SH-SY5Y (cell line): ENCODE measurements around the gene PNP.

Experiments
- GATA2 ChIP-seq: IDR thresholded peaks from 2 replicates; pipeline ENCODE4 v1.6.1; 2011; ENCODE audit warnings: mild to moderate bottlenecking, low read depth, low read length
- GATA3 ChIP-seq: IDR thresholded peaks from 2 replicates; pipeline ENCODE4 v1.6.1; 2011; ENCODE audit warnings: low read depth, mild to moderate bottlenecking, low read length, moderate library complexity

PNP gene

DNA sequence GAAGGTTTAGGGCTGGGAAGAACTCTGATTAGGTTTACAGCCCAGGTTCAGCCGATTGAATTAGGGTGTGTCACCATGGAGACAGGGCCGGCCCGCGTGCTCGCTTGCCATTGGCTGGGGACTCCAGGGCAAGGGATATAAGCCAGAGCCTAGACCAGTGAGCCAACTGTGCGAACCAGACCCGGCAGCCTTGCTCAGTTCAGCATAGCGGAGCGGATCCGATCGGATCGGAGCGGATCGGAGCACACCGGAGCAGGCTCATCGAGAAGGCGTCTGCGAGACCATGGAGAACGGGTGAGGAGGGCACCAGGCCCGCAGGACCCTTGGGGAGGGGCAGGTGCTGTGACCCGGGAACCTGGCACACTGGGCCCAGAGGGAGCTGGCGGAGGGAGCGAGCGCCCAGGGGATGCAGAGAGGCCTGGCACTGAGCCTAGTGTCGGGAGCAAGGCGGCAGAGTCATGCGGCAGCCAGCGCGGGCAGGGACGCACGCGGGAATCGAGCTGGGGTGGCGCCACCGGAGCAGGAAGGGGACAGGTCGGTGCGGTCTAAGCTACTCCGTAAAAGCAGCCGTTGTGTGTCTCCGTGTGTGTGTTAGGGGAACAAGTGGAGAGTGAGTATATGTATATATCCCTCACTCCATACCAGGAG lies at the start of gene PNP:
PNP (plus strand) TSS at position 165 of the 648 bp plus-strand sequence; CDS start at position 284, 119 bp downstream.
- TF ChIP-seq GATA2 (peak; percentile 32; the same call in 1 of the 2 replicates), GATA3 (no peak)

DNA sequence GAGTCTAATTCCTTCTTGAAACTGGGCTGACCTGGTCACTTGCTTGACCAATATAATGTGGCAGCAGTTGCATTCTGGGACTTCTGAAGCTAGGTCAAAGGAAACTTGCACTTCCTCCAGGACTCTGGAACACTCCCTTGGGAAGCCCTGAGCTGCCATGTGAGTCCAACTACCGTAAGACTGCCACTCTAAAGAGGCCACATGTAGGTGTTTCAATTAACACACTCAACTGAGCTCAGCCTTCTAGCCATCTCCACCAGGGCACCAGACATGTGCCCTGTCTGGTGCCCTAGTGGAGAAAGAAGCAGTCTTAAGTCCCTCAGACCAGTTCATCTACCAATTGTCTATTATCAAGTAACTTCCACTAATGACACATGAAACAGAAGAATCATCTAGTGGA lies 49.8 kb upstream of the PNP start:
- TF ChIP-seq GATA2 (no peak), GATA3 (no peak)

DNA sequence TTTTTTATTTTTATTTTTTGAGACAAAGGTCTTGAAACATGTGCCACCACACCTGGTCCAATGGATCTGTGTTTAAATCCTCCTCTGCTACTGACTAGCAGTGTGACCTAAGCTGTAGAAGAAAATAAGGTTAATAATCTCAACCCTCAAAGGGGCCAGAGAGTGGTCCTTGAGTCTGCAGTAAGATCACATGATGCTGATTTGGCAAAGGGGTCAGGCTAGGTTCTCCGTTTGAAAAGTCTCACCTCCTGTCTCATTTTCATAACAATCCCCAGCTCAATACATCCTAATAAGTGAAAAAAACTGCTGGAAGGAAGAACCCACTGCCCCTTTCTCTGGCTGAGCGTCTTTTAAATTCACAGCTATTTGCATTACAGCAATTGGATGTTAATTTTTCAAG lies 47.9 kb upstream of the PNP start:
- TF ChIP-seq GATA3 (no peak), GATA2 (no peak)

DNA sequence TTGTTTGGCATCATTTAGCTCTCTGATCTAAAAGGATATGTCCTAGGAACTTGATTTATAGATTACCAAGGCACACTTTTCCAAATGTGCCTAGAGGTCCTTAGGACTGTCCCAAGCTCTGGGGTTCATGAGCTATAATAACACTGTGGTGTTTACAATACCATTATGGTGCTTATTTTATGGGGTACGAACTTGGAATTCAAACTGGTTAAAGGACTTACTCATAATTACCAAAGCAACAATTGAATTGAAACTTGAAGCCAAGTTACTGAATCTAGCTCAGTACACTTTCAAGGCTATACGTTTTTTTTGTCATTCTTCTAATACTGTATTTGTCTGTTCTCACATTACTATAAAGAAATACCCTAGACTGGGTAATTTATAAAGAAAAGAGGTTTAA lies 46.3 kb upstream of the PNP start:
- TF ChIP-seq GATA2: no peak
- TF ChIP-seq GATA3: no peak

DNA sequence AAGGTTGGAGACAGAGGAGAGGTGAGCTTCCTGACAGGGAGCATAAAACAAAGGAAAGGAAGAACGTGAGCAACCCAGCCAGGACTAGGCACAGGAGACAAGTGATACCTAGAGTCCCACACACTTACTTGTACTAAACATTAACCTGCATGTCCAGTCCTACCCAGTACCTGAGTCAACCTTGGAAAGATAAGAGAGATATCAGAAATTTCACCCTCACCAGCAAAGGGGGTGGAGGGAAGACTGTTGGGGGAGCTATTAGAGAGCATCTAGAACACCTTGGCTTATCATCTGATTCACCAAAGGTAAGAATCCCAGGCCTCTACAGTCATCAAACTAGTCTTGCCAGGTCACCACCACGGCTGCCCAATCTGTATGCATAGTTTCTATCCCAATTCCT lies 44.4 kb upstream of the PNP start:
- TF ChIP-seq GATA3: no peak
- TF ChIP-seq GATA2: no peak

DNA sequence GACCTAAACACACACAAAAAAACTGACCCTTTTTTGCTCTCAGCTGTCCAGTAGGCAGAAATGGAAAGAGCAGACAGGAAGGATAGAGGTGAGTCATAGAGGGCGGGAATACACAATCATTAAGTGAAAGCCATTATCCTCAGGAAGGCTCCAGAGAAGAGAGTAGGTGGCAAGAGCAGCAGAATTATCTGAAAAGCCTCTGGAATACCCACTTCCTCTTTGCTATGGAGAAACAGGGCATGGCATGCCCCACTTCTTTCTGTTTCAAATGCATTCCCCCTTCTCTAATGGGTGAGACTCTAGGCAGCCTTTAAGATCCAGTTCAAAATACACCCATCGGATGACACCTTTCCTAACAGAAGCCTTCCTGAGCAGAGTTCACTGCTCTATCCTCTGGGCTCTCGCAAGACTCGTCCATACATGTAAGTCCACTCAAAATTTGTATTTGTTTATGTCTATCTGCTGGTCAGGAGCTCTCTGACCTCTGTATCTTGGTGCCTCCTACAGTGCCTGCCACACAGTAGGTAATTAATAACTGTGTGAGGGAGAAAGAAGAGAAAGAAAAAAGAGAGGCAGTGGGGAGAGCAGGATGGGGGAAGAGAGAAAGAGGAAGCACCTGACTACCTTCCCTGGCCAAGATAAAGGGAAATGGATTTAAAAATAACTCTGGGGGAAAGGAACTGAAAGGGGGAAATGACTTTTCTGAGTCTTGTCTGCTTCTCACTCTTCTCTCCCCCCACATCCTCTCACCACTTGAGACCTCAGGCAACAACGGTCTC lies 41.8 kb upstream of the PNP start:
- TF ChIP-seq GATA3 (no peak), GATA2 (no peak)

DNA sequence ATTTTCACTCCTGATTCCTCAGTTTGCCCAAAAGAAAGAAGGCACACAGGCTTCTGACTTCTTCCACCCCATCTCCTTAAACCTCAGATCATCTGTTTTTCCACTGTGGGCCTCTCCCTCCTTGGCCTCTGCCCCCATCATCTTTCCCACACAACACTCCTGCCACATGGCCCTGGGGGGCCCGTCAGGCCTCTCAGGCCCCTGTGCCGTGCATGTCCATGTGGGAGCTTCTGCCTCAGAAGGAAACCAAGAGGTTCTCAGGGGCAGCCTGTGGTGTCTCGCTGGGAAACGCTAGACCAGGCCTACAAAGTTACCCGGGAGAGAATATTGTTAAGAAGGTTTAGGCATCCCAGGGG lies 41.2 kb upstream of the PNP start:
- TF ChIP-seq GATA2 (no peak), GATA3 (no peak)

DNA sequence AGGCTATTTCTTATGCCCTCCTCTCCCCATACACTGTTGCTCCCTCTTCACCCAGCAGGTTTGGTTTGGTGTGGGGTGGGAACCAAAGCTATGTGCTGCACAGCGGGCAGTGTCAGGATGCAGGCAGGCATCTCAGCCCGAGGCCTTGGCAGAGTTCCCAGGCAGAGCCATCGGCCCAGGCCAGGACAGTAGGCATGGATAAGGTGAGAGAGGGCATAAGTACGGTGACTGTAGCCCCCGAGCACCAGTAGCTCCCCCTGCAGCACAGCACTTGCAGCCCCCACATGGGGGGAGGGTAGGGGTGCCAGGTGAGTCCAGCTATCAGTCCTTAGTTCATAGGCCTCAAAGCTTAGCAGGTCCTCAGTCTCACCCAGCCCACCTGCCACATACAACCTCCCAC lies 40.4 kb upstream of the PNP start:
- no peak for TF ChIP-seq GATA3

DNA sequence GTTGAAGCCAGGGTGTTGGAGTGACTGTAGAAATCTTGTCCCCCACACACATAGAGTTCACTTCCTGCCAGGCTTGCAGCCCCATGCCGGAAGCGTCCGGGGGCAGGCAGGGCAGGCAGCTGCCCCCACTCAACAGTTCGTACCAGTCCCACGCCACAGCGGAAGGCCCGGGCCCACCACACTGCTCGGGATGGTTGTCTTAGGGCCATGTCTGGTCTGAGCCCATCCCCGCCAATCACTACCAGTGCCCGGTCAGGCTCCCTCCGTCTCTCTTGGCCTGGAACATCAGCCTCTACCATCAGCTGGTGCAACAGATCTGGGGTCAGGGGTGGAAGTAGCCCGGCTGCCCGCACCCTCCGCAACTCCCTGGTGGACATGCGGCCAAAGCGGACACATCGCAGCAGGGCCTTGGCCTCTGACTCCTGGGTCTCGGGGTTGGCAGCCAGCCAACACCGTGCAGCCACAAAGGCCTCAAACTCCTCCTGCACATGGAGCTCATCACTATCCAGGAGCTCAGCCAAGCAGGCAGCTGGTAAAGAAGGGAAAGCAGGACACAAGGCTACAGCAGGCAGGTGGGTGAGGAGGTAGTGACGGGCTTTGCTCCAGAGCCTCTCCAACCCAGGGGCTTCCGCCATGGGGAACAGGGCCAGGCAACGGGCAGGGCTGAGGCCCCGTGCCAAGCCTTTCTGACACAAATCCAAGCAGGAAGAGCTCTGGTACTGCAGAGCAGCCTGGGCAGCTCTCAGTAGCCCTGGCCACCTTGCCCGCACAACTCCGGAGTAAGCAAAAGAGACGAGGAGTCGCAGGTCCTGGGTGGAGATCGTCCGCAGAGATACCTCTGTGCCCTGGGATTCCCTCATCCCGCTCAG lies 39.2 kb upstream of the PNP start:
- TF ChIP-seq GATA3 (no peak), GATA2 (no peak)

DNA sequence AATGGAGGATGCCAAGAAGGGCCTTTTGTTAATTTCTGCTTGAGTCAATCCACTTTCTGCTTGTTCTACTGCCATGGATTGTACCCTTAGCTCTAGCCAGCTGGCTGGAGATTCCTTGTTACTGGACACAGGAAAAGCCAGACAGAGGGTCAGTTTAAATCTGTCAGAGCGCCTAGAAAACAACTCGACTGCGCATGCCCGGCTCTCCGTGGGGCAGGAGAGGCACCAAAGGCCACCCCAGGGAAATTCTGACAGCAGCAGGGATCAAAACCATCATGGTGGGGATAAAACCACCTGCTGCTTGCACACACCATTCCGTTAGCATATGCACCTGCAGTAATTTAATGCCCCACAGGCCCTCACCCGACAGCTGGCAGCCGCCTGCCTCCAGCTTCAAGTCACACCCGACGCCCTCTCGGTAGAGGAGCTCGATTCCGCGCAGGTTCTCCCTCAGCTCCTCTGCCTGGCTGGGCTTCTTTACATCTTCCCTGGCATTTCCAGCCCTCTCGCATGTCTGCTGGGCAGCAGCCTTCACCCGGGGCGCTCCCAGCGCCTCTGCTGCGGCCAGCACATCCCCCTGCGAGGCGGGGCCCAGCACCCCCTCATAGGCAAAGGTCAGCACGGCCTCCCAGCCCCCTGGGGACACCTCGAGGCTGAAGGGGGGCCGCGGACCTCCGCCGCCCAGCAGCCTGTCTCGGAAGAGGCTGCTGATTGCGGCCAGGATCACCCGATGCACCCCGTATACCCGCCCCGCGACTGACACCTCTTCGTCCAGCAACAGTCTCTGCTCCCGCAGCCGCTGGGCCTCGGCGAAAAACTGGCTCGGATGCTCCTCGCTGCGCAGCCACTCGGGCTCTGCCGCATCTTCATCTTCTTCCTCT lies 34.3 kb upstream of the PNP start:
- TF ChIP-seq GATA2 (no peak), GATA3 (no peak)

DNA sequence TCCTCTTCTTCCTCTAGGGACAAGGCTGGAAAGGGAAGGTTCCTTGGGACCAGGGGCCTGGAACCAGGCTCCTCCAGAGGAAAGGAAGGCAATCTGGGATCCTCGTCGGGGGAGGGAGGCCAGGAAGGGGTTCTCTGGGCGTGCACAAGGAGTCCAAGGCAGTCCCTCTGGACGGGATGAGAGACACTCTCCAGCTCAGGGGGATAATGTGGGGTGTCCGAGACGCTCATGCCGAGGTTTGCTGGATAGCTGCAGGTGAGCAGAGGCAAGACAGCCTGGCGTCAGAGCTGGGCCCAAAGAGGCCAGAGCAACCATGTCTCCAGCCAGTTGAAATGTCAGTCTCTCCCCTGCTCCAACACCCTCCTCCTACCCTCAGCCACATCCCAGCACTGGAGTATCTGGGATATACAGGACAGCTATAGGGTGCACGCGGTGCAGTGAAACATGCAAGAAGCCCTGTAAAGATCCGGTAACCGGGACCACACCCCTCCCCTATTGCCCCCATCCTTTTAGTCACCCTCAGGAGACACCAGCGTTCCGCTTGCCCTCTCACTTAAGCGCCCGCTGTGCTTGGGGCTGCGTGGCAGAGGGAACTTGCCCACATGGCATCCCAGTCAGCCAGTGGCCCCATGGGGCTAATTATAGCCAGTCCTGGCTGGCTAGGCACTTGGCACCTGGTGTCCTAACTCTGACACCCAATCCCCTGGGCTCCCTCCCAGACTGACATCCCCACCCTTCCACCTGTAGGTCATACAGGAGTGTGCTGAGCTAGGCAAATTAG lies 33.4 kb upstream of the PNP start, which contains the start of gene KLHL33:
KLHL33 (minus strand) TSS at position 585 of the 781 bp plus-strand sequence; CDS start at position 230, 355 bp downstream.
- TF ChIP-seq GATA2 (no peak), GATA3 (no peak)

DNA sequence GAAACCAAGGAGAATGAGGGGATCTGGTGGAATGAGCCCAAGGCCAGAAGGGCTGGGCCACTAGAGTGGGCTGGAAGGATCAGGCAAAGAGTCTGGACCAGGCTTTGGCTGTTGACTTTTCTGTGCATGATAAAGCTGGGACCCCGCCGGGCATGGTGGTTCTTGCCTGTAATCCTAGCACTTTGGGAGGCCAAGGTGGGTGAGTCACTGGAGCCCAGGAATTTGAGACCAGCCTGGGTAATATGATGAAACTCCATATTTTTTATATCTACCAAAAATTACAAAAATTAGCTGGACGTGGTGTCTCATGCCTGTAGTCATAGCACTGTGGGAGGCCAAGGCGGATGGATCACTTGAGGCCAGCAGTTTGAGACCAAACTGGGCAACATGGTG lies 32.8 kb upstream of the PNP start:
- TF ChIP-seq GATA2: no peak
- no peak for TF ChIP-seq GATA3

DNA sequence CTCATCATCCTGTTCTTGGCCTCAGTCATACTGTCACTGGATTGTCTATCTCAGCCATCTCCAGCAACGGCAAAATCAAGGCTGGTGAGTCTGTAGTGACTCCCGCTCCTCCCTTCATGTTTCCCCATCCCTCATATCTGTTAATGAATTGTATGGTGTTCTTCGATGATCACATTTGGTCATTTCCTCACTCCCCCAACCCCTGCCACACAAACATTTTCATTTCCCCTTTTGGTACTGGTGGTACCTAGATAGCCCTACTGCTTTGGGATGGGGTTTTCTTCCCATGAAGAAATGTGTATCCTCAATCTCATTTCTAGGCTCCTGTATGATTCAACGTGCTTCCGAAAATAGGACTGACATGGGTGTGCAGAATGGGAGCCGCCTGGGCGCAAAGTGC lies 30.5 kb upstream of the PNP start:
- TF ChIP-seq GATA2 (no peak), GATA3 (no peak)
